IPS-18c (cell line): ENCODE measurements around the gene SELENON.

Experiments
- H3K4me3 ChIP-seq: 2 replicates; pipeline ENCODE4 v1.7.0; 2013; ENCODE audit warnings: low read depth, mild to moderate bottlenecking, low read length, moderate library complexity; ENCODE audit not compliant: insufficient read depth
- H3K9me3 ChIP-seq: one replicate; pipeline ENCODE4 v1.6.1; 2013; ENCODE audit warnings: mild to moderate bottlenecking, low read length, moderate library complexity; ENCODE audit not compliant: control insufficient read depth, insufficient read depth

Gene SELENON

GRCh38 chr1:25767437-25767770 is 32.6 kb upstream of the SELENON start:
- Histone ChIP-seq H3K4me3 (no peak overlapping the region), H3K9me3 (no peaks in the 10 kb centered on the region)

- H3K9me3 ChIP-seq = no peaks in the 10 kb centered on the region
- no peak overlapping the region for H3K4me3 ChIP-seq
Measured at GRCh38 chr1:25768999-25769398, 31.0 kb upstream of the SELENON start.

- H3K9me3 ChIP-seq = no peaks in the 10 kb centered on the region
- H3K4me3 ChIP-seq = no peak overlapping the region
Measured at GRCh38 chr1:25769625-25770383, 30.2 kb upstream of the SELENON start.

GRCh38 chr1:25770541-25771220 is 29.3 kb upstream of the SELENON start:
- Histone ChIP-seq H3K9me3 (no peaks in the 10 kb centered on the region), H3K4me3 (no peak overlapping the region)

- H3K9me3 ChIP-seq = no peaks in the 10 kb centered on the region
Measured at GRCh38 chr1:25771221-25772114, 28.5 kb upstream of the SELENON start.

GRCh38 chr1:25772164-25772563 is 27.8 kb upstream of the SELENON start:
- H3K9me3 ChIP-seq = no peaks in the 10 kb centered on the region
- no peak overlapping the region for H3K4me3 ChIP-seq

More at GRCh38 chr1:25771221-25772114, 28.5 kb upstream of the SELENON start:
- no peak overlapping the region for H3K4me3 ChIP-seq

- Histone ChIP-seq H3K9me3 (no peaks in the 10 kb centered on the region), H3K4me3 (no peak overlapping the region)
Measured at GRCh38 chr1:25772692-25773245, 27.2 kb upstream of the SELENON start.

- no peaks in the 10 kb centered on the region for H3K9me3 ChIP-seq
- H3K4me3 ChIP-seq = no peak overlapping the region
Measured at GRCh38 chr1:25773441-25774125, 26.4 kb upstream of the SELENON start.

GRCh38 chr1:25774206-25774803 is 25.7 kb upstream of the SELENON start:
- H3K9me3 ChIP-seq = no peaks in the 10 kb centered on the region
- no peak overlapping the region for H3K4me3 ChIP-seq

- no peaks in the 10 kb centered on the region for H3K9me3 ChIP-seq
- no peak overlapping the region for H3K4me3 ChIP-seq
Measured at GRCh38 chr1:25774921-25775771, 24.8 kb upstream of the SELENON start.

- Histone ChIP-seq H3K4me3 (no peak overlapping the region), H3K9me3 (no peaks in the 10 kb centered on the region)
Measured at GRCh38 chr1:25779388-25779787, 20.6 kb upstream of the SELENON start.

- H3K4me3 ChIP-seq = no peak overlapping the region
- no peaks in the 10 kb centered on the region for H3K9me3 ChIP-seq
Measured at GRCh38 chr1:25779894-25780293, 20.1 kb upstream of the SELENON start.

GRCh38 chr1:25780318-25781129 is 19.5 kb upstream of the SELENON start:
- no peaks in the 10 kb centered on the region for H3K9me3 ChIP-seq
- H3K4me3 ChIP-seq = no peak overlapping the region

- H3K4me3 ChIP-seq = no peak overlapping the region
- no peaks in the 10 kb centered on the region for H3K9me3 ChIP-seq
Measured at GRCh38 chr1:25781130-25781433, 18.9 kb upstream of the SELENON start.

- no peaks in the 10 kb centered on the region for H3K9me3 ChIP-seq
- no peak overlapping the region for H3K4me3 ChIP-seq
Measured at GRCh38 chr1:25782608-25783201, 17.3 kb upstream of the SELENON start.
